NCI-H128 (cell line): ENCODE measurements around the gene APOBEC3C.
"Not testable (repeated sequence)": the region's sequence is repeated elsewhere in the genome, so short reads cannot be mapped to it uniquely, and the experiment has no call there.

Experiments used
- DNase-seq: peaks from one replicate; lab custom pipeline; 2025; ENCODE audit not compliant: unreplicated experiment; lab: John Stamatoyannopoulos, UW

APOBEC3C gene

GRCh38 chr22:38981992-38982927 is 31.8 kb upstream of the APOBEC3C start, which contains the start of gene APOBEC3B:
Gene APOBEC3B (plus strand): TSS chr22:38982347. CDS start chr22:38982454, 107 bp downstream.
- no peak for DNase-seq

DNA sequence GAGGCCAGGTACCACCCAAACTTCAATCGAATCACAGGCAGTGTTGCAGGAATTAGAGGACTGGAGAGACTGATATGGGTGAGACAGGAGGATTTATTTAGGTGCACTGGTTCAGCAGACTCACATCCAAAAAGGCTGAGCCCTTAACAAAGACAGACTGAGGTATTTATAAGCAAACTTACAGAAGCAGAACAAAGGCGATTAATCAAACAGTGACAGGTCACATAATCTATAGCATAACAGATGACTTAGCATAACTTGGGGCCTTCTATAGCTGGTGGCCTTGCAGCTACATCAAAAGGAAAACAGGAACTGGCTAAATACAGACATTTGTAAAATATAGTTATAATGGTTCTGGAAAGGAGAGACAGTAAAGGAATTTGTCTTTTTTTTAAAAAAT is 29.8 kb upstream of the APOBEC3C start:
- DNase-seq: no peak

GRCh38 chr22:38984784-38985757 is 29.0 kb upstream of the APOBEC3C start:
- peak; percentile 45 for DNase-seq

DNA sequence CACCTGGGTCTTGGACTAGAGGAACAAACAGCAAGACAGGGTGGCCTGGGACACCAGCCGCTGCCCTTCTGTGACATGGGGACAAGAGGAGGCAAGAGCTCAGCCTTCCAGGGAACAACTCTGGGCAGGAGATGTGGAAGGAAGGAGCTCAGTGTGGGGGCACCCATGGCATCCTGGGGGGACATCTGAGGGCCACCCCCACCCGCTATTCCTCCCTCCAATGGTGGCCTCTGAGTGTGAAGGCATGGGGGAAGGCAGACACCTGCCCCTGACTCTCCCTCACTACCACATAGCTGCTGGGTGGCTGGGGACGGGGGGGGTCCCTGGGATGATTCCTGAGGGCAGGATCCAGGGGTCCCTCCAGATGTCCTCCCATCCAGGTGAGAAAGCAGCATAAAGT is 27.4 kb upstream of the APOBEC3C start:
- DNase-seq: no peak

- DNase-seq: no peak
These were observed 26.7 kb upstream of the APOBEC3C start for GRCh38 chr22:38987171-38987895.

DNA sequence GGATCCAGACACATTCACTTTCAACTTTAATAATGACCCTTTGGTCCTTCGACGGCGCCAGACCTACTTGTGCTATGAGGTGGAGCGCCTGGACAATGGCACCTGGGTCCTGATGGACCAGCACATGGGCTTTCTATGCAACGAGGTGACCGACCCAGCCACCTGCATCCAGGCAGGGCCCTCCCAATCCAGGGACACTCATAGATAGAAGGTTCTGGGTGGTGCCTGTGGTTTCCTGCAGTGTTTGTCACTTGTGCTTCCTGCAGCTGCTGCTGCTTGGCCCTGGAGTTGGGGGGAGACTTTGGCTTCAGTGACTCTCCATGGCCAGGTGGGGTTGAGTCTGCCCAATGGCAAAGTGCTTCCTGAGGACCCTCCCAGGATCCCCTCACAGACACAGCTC is 24.6 kb upstream of the APOBEC3C start:
- DNase-seq: no peak

DNA sequence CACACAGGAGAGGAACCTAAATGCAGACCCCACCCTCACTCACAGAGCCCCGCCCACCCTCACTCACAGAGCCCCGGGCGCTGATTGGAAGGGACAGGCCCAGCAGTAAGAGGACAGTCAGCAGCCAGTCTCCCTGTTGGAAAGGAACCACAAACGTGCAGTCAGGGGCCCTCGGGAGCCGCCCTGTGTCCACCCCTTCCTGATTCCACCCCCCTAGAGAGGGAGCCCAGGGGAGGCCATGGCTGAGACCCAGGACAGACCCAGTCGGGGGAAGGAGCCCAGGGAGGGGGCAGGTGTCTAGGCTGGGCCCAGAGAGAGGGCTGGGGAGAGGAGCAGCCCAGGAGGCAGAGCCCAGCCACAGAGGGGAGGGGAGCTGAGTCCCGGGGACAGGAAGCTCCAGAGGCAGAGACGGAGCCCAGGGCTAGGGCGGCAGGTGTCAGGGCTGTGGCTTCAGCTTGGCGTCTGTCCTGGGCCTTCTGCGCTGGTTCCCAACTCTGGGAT is 21.1 kb upstream of the APOBEC3C start:
- DNase-seq: not testable (repeated sequence)

GRCh38 chr22:38996105-38996504 is 18.0 kb upstream of the APOBEC3C start:
- DNase-seq: no peak

DNA sequence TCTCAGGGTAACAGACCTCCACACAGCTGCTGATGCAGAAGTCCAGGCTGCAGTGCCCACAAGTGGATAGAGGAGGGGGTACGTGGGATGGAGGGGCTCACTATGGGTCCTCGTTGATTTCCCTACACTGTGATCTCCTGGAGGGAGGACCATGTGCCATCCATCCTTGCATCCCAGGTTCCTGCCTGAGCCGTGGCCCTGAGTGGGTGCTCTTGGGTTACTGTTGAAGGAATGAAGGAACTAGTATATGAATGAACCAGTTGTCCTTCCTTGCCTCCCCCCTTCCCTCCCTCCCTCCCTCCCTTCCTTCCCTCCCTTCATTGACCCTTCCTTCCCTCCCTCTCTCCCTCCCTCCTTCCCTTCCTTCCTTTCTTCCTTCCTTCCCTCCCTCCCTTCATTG is 16.5 kb upstream of the APOBEC3C start:
- no peak for DNase-seq

GRCh38 chr22:39003165-39003638 is 10.9 kb upstream of the APOBEC3C start:
- peak; percentile 6 for DNase-seq

DNA sequence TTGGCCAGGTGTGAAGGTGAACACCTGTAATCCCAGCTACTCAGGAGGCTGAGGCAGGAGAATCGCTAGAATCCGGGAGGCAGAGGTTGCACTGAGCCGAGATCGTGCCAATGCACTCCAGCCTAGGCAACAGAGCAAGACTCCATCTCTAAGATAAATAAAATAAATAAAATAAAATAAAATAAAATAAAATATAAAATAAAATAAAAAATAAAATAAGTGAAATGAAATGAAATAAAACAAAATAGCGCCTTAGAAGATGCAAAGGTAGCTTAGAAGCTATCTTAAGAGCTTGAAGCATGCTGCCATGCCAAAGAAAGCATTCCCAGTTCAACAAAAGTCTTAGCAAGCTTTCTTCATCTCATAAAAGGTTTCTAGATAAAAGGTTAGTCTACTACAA is 6.9 kb upstream of the APOBEC3C start:
- no peak for DNase-seq

GRCh38 chr22:39008271-39008850 is 5.7 kb upstream of the APOBEC3C start:
- DNase-seq: not testable (repeated sequence)

- no peak for DNase-seq
These were observed 3.1 kb upstream of the APOBEC3C start for GRCh38 chr22:39010946-39011345.

DNA sequence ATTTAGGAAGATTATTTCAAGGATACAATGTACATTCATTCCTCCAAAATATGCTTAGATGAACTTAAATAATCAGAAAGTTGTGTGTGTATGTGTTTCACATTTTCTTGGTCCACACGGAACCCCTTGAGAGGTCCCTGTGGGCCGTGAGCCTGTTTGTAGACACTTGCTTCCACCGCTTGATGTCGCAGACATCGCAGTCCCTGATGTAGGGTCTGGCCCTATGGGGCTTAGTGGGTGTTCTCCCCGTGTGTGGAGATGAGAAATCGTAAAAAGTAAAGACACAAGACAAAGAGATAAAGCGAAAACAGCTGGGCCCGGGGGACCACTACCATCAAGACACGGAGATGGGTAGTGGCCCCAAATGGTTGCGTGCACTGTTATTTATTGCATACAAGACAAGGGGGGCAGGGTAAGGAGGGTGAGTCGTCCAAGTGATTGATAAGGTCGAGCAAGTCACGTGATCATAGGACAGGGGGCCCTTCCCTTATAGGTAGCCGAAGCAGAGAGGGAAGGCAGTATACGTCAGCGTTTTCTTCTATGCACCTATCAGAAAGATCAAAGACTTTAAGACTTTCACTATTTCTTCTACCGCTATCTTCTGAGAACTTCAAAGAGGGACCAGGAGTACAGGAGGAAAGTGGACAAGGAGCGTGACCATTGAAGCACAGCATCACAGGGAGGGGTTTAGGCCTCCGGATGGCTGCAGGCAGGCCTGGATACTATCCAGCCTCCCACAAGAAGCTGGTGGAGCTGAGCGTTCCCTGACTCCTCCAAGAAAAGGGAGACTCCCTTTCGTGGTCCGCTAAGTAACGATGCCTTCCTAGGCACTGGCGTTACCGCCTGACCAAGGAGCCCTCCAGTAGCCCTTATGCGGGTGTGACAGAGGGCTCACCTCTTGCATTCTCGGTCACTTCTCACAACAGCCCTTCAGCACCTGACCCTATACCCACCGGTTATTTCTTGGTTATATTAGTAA is 1.2 kb upstream of the APOBEC3C start:
- no peak for DNase-seq

- not testable (repeated sequence) for DNase-seq
These were observed 506 bp upstream of the APOBEC3C start for GRCh38 chr22:39013561-39013941.

- DNase-seq: not testable (repeated sequence)
These were observed 665 bp downstream of the APOBEC3C start for GRCh38 chr22:39014723-39015121.

GRCh38 chr22:39016592-39016991 is 2.5 kb downstream of the APOBEC3C start:
- no peak for DNase-seq

DNA sequence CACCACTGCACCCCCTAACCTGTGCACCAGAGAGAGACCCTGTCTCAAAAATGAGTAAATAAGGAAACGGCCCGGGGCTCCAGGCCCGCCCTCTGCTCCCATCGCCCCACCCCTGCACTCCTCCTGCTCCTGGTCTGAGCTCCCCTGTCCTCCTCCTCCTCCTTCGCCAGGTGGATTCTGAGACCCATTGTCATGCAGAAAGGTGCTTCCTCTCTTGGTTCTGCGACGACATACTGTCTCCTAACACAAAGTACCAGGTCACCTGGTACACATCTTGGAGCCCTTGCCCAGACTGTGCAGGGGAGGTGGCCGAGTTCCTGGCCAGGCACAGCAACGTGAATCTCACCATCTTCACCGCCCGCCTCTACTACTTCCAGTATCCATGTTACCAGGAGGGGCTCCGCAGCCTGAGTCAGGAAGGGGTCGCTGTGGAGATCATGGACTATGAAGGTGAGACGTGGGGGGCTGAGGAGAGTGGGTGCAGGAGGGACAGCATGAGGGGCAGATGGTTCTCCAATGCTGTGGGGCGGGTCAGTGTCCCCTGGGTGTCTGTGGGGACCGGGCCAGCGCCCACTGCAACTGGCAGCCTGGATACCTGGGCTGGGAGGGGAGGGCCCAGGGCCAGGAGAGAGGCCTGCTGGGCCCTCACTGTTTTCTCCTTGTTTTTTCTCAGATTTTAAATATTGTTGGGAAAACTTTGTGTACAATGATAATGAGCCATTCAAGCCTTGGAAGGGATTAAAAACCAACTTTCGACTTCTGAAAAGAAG is 3.7 kb downstream of the APOBEC3C start:
- DNase-seq: no peak
